GM19324 (cell line): ENCODE measurements around the gene MADCAM1.
"Not testable (repeated sequence)": the region's sequence is repeated elsewhere in the genome, so short reads cannot be mapped to it uniquely, and the experiment has no call there.

Experiments
- ATAC-seq: cut with Tn5 transposase; IDR thresholded peaks from one replicate; pipeline ENCODE4 v1.9.1; 2021; ENCODE audit warnings: mild to moderate bottlenecking, moderate library complexity; ENCODE audit not compliant: unreplicated experiment, low FRiP score

MADCAM1 gene

DNA sequence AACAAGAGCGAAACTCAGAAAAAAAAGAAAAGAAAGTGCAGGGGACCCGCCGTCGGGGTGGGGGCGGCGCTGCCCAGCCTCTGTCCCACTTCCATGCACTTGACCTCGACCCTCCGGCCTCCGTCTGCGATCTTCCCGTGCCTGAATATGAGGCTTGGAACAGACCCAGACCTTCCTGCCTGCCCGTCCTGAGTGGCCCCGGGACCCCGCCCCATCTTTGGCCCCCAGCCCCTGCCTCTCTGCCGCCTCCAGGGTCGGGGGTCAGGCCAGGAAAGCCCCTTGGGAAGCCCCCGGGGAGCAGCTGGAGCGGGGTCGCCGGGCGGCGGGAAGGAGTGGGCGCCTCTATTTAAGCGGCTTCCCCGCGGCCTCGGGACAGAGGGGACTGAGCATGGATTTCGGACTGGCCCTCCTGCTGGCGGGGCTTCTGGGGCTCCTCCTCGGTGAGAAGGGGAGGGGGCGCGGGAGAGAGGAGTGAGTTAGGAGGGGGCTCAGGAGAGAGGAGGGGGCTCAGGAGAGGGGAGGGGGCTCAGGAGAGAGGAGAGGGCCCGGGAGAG lies at the start of gene MADCAM1:
Gene MADCAM1 (plus strand): TSS at position 375 of the 554 bp plus-strand sequence. CDS start 14 bp downstream, at position 389.
- ATAC-seq: no peak

GRCh38 chr19:447064-447426 lies 49.2 kb upstream of the MADCAM1 start:
- no peak for ATAC-seq

DNA sequence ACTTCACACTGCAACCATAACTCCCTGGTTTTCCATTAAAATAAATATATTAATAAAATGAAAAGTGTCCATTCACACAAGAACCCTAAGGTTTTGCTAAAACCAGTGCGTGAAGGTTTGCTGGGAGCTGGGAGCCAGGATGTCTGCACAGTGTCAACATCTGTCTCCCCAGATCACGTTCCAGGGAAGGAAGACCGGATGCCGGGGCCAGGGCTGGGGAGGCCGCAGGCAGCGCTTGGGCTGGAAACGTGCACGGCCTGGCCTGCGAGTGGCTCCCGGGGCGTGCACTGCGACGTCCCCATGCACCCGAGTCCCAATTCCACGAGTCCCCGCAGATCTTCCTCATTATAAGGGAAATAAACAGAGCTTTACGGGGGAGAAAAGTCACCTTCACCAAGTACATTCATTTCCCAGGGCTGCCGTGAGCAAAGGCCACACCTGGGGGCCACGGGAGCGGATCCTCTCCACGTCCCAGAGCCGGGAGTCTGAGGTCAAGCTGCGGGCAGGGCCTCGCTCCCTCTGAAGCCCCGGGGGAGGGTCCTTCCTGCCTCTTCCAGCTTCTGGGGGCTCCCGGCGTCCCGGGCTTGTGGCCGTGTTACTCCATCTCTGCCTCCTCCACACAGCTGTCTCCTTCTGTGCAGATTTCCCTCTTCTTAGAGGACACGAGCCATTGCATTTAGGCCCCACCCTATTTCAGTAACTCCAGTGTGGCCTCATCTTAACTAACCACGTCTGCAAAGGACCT lies 48.3 kb upstream of the MADCAM1 start:
- no peak for ATAC-seq

GRCh38 chr19:449916-450315 lies 46.4 kb upstream of the MADCAM1 start:
- ATAC-seq: no peak

GRCh38 chr19:450912-451481 lies 45.3 kb upstream of the MADCAM1 start:
- not testable (repeated sequence) for ATAC-seq

- no peak for ATAC-seq
Observed at GRCh38 chr19:452829-453228, 43.5 kb upstream of the MADCAM1 start.

GRCh38 chr19:453606-454005 lies 42.7 kb upstream of the MADCAM1 start:
- no peak for ATAC-seq

DNA sequence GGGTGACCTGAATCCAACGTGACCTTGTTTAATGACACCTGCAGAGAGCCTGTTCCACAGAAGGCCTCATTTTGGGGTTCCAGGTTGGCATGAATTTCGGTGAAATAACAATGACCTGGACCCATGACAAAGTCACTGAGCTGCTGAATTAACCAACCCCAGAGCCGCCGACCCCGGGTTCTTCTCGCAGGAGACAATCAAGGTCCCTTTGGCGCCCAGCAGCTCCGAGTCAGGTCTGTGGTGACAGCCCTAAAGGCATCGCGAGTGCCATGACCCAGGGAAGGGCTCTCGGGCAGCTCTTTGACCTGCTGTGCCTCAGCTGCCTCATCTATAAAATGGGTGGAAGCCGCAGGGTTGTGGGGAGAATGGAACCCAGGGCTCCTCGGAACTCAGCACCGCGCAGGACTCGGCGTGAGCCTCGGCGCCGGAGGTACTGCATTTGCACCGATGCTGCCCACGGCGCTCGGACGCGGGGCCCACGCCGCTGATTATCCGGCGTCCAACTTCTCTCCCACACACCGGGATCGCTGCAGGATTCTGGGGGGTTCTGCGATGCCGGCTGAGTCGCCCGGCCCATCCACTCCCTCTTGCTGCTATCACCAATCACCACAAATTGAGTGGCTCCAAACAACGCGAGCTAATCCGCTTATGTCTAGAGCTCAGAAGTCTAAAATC lies 41.1 kb upstream of the MADCAM1 start:
- no peak for ATAC-seq

DNA sequence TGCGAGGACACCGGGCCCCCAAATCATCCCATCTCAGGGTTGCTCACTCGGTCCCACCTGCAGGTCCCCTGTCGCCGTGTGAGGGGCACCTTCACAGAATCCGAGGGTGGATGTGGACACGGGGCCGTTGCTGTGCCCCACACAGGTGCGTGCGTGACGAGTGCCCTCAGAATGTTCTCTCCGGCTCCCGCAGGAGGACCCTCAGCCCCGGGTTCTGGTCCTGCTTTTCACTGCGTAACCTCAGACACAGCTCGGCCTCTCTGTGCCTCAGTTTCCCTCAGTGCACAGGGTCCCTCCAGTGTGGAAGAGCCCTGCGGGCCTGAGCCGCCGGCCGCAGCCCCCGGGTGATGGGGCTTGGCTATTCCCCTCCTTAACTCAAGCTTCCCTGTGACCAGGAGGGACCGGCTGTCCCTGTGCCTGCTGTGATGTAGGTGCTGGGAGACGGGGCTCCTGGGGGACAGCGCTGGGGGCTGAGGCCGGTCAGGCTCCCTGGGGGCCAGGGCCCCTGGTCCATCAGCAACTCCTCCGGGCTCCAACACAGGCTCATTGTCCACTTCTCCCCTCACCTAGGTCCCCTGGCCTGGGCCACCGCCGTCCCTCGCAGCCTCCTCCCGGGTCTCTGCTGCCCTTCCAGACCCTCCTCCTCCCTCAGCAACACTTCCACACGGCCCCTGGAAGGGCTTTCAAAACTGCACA lies 40.3 kb upstream of the MADCAM1 start:
- no peak for ATAC-seq

GRCh38 chr19:456547-457110 lies 39.7 kb upstream of the MADCAM1 start:
- ATAC-seq: no peak

DNA sequence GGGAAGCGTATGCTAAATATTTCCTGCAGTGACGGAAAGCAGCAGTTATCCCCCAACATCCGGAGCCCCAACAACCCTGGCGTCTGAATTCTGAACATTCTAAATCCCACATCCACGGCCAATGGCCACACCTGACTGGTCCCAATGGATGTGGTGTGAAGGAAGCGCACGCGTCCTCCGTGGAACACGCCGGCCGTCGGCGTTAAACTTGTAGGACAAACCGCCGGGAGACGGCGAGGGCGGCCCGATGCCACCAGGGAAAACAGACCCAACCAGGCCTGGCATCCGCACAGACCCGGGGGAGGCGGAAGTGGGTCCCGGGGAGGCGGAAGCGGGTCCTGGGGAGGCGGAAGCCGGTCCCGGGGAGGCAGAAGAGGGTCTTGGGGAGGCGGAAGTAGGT lies 38.6 kb upstream of the MADCAM1 start:
- no peak for ATAC-seq

- no peak for ATAC-seq
Observed at GRCh38 chr19:458091-459042, 37.9 kb upstream of the MADCAM1 start.

- no peak for ATAC-seq
Observed at GRCh38 chr19:459724-460511, 36.4 kb upstream of the MADCAM1 start.

DNA sequence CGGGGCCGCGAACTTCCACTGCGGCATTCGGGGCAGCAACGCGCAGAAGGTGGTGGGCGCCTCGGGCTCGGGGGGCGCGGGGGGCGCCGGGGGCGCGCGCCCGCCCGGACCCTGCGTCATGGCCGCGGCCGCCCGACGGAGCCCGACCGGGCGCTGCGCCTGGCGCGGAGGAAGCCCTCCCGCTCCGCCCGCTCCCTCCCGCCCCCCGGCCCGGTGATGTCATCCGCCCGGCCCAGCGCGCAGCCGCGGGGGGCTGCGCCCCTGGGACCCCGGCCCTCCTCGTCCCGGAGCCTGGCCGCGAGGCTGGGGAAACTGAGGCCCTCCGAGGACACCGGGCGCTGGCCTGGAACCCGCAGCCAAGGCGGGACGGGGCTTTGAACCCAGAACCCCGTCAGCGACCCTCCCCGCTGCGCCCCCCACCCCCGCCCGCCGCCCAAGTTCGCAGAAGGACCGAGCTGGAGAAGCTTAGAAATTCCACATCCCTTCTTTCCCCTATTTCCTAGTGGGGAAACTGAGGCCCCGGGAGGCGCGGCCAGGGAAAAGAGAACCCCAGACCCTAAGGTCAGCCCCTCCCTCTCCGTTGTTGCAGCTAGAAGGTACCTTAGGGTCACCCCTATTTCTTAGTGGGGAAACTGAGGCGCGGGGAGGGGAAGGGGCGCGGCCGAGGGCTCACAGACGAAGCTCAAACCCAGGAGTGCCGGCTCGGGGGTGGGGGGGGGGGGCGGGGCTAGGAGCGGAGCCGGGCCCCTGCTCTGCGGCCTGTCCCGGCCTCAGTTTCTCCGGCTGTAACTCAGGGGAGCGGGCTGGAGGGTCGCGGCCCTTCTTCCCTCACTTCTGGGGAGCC lies 35.2 kb upstream of the MADCAM1 start, which contains the start of gene SHC2:
Gene SHC2 (minus strand): TSS at position 157 of the 844 bp plus-strand sequence. CDS start 37 bp downstream, at position 120.
- no peak for ATAC-seq

DNA sequence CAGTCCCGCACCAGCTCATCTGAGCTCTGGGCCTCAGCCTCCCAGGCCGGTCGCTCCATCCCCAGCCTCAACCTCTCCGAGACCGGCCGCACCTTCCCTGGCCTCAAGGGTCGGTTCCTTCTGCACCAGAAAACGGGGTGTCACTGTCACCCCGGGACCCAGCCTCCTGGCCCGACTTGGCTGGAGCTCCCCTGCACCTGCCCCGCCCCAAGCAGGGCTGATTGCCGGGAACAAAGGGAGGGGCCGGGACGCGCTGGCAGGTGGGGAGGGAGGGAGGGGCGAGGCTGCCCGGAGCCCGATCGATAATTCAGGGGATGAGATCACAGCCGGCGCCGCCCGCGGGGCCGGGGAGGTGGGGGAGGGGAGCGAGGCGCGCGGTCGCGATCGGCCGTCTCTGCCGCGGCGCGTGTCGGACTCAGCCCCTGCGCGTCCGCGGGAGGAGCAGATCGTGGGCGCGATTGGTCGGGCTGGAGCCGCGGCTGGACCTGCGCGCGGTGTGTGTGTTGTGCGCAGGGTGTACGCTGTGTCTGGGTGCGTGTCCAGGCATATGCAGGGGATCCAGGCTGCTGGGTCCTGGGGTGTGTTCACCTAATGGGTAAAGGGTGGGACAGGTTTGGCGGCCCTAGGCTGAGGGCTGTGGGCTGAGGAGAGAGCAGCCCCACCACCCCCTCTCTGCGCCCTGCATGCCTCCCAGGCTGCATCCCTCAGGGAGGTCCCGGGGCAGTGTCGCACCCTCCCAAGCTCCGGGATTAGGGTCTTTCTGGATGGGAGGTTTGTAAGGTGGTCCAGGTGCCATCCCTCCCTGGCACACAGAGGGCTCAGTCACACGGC lies 34.4 kb upstream of the MADCAM1 start:
- ATAC-seq: no peak

DNA sequence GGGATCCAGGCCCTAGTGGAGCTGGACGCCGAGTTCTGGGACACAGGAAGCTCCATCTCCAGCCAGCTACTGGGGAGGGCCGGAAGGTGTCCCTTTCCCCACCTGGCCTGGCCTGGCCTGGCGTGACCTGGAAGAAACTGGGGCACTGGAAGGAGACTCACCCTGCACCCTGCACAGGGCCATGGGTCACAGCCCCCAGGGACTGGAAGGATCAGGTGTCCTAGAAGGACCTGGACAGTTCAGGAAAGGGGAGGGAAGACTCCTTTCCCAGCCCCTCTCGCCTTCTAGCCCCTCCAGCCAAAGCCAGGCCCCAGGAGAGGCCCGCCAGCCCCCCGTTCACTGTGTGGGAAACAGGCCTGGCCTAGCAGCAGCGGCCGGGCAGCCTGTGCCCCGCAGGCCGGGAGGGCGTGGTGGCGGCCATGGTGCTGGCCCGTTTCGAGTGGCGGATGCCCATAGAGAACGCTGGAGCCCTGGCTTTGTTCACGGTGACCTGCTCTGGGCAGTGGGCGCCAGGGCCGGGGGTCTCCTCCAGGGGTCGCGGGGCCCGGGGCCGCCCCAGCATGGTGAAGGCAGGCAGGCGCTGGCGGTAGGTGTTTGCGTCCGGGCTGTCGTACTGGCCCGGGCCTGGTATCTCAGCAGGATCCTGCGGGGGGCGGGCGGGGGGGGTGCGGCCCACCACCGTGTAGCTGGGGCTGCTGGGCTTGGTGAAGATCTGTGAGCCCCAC lies 32.6 kb upstream of the MADCAM1 start:
- no peak for ATAC-seq
